Activated CD4-positive, CD25-positive, alpha-beta regulatory T cell (primary cell): ENCODE data around the gene HIP1.
"Not testable (repeated sequence)": the region's sequence is repeated elsewhere in the genome, so short reads cannot be mapped to it uniquely, and the experiment has no call there.

ENCODE experiments used
- DNase-seq, 4 experiments: peaks; one replicate each; lab custom pipeline; 2025; lab: John Stamatoyannopoulos, UW

The HIP1 gene

GRCh38 chr7:75738604-75738974 is at the start of gene HIP1:
TSS of gene HIP1 (minus strand) at chr7:75738941. CDS start at chr7:75738920, 21 bp downstream.
- DNase-seq = peak in 2 of 4 experiments; percentile 32 to 33

GRCh38 chr7:75788154-75788847 is 49.6 kb upstream of the HIP1 start:
- DNase-seq = not testable (repeated sequence)

- DNase-seq = not testable (repeated sequence)
These were observed 44.3 kb upstream of the HIP1 start for GRCh38 chr7:75783058-75783457.

DNA sequence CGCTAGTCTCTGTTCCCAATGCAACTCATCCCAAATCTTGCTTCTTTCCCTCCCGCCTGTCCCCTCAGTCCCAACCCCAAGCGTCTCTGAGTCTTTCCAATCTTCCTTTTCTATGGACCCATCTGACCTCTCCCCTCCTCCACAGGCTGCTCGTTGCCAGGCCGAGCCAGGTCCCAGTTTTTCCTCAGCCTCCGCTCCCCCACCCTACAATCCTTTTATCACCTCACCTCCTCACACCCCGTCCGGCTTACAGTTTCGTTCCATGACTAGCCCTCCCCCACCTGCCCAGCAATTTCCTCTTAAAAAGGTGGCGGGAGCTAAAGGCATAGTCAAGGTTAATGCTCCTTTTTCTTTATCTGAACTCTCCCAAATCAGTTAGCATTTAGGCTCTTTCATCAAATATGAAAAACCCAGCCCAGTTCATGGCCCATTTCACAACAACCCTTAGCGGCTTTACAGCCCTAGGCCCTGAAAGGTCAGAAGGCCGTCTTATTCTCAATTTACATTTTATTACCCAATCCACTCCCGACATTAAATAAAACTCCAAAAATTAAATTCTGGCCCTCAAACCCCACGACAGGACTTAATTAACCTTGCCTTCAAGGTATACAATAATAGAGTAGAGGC is 42.0 kb upstream of the HIP1 start:
- not testable (repeated sequence) for DNase-seq

DNA sequence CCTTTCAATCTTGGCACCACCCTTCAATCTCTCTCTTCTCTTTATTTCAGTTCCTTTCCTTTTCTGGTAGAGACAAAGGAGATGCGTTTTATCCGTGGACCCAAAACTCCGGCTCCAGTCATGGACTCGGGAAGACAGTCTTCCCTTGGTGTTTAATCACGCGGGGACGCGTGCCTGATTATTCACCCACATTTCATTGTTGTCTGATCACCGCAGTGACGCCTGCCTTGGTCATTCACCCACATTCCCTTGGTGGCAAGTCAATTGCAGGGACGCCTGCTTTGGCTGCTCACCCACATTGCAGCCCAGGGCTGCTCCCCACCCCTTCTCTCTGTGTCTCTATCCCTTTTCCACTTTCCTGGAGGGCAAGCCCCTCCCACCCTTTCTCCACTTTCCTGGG is 40.8 kb upstream of the HIP1 start:
- not testable (repeated sequence) for DNase-seq

DNA sequence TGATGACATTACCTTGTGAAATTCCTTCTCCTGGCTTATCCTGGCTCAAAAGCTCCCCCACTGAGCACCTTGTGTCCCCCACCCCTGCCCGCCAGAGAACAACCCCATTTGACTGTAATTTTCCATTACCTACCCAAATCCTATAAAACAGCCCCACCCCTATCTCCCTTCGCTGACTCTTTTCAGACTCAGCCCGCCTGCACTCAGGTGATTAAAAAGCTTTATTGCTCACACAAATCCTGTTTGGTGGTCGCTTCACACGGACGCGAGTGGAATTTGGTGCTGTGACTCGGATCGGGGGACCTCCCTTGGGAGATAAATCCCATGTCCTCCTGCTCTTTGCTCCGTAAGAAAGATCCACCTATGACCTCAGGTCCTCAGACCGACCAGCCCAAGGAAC is 40.3 kb upstream of the HIP1 start:
- not testable (repeated sequence) for DNase-seq

- DNase-seq = peak in 1 of 4 experiments; percentile 7
These were observed 37.7 kb upstream of the HIP1 start for GRCh38 chr7:75776295-75776971.

DNA sequence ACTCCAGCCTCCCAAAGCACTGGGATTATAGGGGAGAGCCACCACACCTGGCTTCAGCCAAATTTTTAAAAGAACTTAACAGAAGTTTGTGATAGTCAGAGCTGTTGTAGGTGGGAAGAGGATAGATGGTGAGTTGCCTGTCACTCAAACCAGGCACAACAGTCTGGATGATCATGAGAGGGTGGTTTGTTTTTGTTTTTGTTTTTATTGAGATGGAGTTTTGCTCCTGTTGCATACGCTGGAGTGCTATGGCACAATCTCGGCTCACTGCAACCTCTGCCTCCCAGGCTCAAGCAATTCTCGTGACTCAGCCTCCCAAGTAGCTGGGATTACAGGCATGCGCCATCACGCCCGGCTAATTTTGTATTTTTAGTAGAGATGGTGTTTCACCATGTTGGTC is 35.2 kb upstream of the HIP1 start:
- DNase-seq = not testable (repeated sequence)

GRCh38 chr7:75772081-75773077 is 33.6 kb upstream of the HIP1 start, which contains the start of gene CCL26:
TSS of gene CCL26 (minus strand) at chr7:75772211. CDS start at chr7:75772176, 35 bp downstream.
- no peak for DNase-seq

DNA sequence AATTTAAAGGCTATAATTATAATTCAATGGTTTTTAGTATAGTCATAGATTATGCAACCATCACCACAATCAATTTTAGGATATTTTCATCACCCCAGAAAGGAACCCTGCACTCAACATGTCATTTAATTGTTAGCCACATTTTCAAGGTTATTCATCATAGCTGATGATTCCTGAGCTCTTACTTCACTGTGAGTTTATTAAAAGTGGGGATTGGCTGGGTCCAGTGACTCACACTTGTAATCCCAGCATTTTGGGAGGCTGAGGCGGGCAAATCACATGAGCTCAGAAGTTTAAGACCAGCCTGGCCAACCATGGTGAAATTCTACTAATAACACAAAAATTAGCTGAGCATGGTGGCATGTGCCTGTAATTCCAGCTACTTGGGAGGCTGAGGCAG is 32.5 kb upstream of the HIP1 start:
- no peak for DNase-seq

DNA sequence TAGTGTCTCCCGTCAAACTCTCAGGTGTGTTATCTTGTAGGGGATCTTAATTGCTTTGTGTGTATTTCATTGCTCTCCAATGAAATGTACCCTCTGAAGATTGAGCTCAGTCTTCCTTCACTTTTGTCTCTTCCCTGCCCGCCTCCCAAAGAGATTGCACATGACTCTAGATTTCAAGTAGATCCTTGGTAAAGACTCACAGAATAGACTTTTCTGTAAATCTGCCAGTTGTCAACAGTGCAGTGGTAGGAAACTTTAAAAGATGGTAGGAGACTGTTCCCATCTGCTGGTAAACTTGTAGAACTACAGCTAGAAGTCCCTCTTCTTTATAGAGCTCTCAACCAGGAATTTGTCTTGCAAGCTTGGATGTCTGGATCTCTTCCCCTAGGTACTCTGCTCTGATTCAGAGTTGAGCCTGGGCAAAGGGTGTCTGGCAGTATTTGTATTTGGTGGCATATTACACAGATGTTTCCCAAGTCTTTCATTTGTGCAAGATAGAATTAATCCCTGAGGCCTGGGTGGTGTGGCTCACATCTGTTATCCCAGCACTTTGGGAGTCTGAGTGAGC is 23.7 kb upstream of the HIP1 start:
- no peak for DNase-seq

GRCh38 chr7:75761801-75762200 is 23.1 kb upstream of the HIP1 start:
- DNase-seq = not testable (repeated sequence)

DNA sequence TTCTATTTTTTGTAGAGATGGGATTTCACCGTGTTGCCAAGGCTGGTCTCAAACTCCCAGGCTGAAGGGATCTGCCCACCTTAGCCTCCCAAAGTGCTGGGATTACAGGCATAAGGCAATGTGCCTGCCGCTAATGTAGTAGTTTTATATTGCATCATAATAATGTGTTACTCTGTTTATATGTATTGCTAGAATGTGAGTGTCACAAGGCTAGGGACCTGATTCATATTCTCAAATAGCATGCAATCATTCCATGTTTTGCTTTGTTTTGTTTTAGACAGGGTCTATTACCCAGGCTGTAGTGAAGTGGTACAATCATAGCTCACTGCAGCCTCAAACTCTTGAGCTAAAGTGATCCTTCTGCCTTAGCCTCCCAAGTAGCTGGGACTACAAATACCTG is 19.8 kb upstream of the HIP1 start:
- no peak for DNase-seq

DNA sequence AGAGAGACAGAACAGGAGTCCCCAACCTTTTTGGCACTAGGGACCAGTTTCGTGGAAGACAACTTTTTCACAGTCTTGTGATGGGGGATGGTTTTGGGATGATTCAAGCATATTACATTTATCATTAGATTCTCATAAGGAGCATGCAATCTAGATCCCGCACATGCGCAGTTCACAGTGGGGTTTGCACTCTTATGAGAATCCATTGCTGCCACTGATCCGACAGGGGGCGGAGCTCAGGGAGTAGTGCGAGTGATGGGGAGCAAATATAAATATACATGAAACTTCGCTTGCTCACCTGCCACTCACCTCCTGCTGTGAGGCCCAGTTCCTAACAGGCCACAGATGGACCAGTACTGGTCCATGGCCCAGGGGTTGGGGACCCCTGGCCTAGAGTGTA is 19.1 kb upstream of the HIP1 start:
- no peak for DNase-seq

GRCh38 chr7:75756991-75757676 is 18.4 kb upstream of the HIP1 start:
- DNase-seq = no peak

- no peak for DNase-seq
These were observed 17.7 kb upstream of the HIP1 start for GRCh38 chr7:75756206-75756990.

DNA sequence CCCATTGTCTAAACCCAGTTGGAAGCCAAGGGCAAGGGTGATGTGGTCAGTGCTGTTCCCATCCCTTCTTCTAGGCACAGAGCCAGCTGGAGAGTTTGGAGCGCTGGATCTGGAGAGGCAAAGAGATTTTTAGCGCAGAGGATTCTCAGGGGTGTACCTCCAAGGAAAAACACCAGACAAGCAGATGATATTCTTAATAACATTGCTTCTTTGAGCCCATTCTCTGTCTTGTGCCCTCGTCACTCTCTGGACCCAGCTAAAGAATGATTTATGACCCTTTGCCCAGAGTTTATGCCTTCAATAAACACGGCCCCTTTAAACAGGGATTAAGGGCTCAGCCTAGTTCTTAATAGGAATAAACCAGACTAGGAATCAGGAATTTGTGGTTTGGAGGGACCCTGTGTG is 4.7 kb upstream of the HIP1 start:
- no peak for DNase-seq

DNA sequence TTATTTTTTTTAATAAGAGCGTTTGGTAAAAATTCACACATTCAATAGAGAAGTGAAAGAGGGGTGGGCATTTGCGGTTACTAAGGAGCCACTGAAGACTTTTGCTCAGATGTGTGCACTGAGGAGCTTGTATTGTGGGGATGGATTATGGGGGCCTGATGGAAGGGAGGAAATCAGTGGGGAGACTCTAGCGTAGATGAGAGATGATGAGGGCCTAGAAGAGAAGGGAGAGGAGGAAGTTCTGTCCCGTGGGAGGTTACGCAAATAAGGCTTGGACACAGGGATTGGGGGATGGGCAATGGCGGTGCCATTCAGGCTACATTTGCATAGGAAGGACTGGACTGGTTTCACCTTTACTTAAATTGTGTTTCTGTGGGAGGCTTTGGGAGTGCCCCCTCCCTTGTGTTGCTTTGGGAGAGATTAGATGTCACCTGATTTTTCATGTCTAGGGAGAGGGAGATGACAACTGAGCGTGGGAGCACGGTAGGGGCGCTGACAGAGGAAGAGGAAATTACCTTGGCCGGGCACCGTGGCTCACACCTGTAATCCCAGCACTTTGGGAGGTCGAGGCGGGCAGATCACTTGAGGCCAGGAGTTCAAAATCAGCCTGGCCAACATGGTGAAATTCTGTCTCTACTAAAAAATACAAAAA is 2.2 kb upstream of the HIP1 start:
- DNase-seq = no peak
